ENCODE measurements around the gene ELL.

The ELL gene

DNA sequence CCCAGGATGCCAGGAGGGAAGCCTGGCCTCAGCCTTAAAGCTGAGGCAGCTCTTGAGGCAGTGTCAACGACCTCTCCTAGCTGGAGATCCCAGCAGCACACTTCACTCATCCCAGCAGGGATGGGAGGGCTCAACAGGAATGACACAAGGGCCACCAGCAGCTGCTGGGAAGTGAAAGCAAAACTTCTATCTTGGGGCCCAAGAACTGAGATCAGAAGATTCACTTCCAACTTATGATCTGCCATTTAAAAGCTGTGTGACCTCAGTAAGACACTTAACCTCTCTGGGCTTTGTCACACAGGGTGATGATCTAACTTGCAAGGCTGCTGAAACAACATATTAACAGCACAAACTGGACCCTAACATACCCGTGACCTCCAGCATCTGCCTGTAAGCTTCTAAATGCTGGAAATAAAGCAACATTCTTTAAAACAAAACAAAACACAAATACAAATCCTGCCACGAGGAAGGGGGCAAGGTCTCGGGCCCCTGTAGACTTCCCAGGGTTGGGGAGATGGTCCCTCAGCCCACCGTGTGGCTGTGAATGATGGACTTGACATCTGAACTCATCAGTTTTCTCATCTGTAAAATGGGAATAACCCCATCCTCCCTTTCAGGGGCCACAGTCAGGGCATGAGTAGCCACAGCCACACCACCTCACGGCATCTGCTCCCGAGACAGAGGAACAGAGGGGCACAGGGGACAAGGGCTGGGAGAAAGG, 22.7 kb downstream of the ELL start:
- Histone ChIP-seq H3K27ac (ENCODE audit: low read depth, low read length) (no peak overlapping the region), H4K20me1 (ENCODE audit: control insufficient read depth, insufficient read depth, low read depth, low read length) (peaks cover 36% of the 10 kb centered on the region), H3K4me2 (ENCODE audit: low read length) (no peak overlapping the region), H3K79me2 (ENCODE audit: control insufficient read depth, low read length) (peaks cover 100% of the 10 kb centered on the region), H3K4me1 (ENCODE audit: control insufficient read depth, low read length) (peaks cover 24% of the 10 kb centered on the region), H3K9me2 (replicated peaks; ENCODE audit: control insufficient read depth, low read length) (no peaks in the 10 kb centered on the region), H3K36me3 (ENCODE audit: control insufficient read depth, low read length) (no peaks in the 10 kb centered on the region), H3K9me3 (ENCODE audit: control insufficient read depth, insufficient read depth, low read length) (no peaks in the 10 kb centered on the region), H3F3A (ENCODE audit: control insufficient read depth, insufficient read depth) (no peaks in the 10 kb centered on the region), H3K4me3 (ENCODE audit: low read length) (no peak overlapping the region), H3K27me3 (ENCODE audit: control insufficient read depth, low read length) (no peaks in the 10 kb centered on the region)
- TF ChIP-seq EZH2phosphoT487 (IDR thresholded peaks at IDR 0.05; ENCODE audit: borderline replicate concordance, low read length), result no peak
- TF ChIP-seq, protein P1, sequence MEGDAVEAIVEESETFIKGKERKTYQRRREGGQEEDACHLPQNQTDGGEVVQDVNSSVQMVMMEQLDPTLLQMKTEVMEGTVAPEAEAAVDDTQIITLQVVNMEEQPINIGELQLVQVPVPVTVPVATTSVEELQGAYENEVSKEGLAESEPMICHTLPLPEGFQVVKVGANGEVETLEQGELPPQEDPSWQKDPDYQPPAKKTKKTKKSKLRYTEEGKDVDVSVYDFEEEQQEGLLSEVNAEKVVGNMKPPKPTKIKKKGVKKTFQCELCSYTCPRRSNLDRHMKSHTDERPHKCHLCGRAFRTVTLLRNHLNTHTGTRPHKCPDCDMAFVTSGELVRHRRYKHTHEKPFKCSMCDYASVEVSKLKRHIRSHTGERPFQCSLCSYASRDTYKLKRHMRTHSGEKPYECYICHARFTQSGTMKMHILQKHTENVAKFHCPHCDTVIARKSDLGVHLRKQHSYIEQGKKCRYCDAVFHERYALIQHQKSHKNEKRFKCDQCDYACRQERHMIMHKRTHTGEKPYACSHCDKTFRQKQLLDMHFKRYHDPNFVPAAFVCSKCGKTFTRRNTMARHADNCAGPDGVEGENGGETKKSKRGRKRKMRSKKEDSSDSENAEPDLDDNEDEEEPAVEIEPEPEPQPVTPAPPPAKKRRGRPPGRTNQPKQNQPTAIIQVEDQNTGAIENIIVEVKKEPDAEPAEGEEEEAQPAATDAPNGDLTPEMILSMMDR (IDR thresholded peaks at IDR 0.05; ENCODE audit: low read depth, low read length, poor library complexity, severe bottlenecking), result no peak

DNA sequence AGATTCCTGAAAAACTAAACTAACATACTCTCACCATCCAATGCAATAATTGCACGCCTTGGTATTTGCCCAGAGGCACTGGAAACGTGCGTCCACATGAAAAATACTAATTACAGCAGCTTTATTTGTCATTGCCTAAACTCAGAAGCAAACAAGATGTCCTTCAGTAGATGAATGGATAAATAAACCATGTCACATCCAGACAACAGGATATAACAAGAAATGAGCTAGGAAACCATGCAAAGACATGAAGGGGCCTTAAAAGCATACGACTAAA, 25.0 kb downstream of the ELL start:
- Histone ChIP-seq H3K4me3 (ENCODE audit: low read length) (no peak overlapping the region), H3K36me3 (ENCODE audit: control insufficient read depth, low read length) (no peaks in the 10 kb centered on the region), H3K4me1 (ENCODE audit: control insufficient read depth, low read length) (peaks cover 24% of the 10 kb centered on the region), H3K9me2 (replicated peaks; ENCODE audit: control insufficient read depth, low read length) (no peaks in the 10 kb centered on the region), H3K27ac (ENCODE audit: low read depth, low read length) (no peak overlapping the region), H3K79me2 (ENCODE audit: control insufficient read depth, low read length) (peaks cover 100% of the 10 kb centered on the region), H3K27me3 (ENCODE audit: control insufficient read depth, low read length) (no peaks in the 10 kb centered on the region), H4K20me1 (ENCODE audit: control insufficient read depth, insufficient read depth, low read depth, low read length) (peaks cover 37% of the 10 kb centered on the region), H3K4me2 (ENCODE audit: low read length) (no peak overlapping the region), H3F3A (ENCODE audit: control insufficient read depth, insufficient read depth) (no peaks in the 10 kb centered on the region), H3K9me3 (ENCODE audit: control insufficient read depth, insufficient read depth, low read length) (no peaks in the 10 kb centered on the region)
- TF ChIP-seq, protein P1 (IDR thresholded peaks at IDR 0.05; ENCODE audit: low read depth, low read length, poor library complexity, severe bottlenecking), result no peak
- TF ChIP-seq EZH2phosphoT487 (IDR thresholded peaks at IDR 0.05; ENCODE audit: borderline replicate concordance, low read length), result no peak

DNA sequence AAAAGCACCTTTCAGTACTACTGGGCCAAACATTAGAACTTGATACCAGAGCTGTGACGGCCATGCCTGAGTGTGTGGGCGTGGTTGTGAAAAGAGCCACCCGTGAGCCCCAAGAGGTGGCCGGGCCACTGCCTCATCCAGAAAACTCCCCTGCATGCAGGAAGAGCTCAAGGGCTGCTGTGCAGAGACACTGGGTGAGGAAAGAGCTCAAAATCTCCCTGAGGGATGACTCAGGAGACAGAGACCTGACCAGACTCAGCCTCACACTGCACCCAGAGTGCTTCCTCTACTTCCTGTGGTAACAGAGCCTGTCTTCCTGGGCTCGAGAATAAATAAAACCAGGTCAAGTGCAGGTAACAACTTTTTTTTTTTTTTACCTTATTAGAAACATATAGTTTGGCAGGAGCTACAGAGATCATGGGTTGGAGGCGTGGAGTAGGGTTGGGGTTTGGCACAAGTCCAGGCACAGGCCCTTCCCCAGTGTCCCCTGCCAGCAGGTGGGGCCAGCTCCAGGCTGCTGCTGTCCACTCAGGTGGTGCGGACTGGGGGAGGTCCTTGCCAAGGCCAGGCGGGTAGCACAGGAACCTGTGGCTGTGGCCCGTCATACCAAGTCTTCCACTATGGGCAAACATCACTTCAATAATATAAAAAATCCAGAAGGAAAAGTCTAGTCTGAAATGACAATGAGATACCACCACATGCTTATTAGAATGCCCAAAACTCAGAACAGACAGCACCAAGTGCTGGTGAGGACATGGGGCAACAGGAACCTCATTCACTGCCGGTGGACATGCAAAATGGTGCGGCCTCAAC, 25.5 kb downstream of the ELL start:
- Histone ChIP-seq H3K4me1 (ENCODE audit: control insufficient read depth, low read length) (peaks cover 24% of the 10 kb centered on the region), H3K27ac (ENCODE audit: low read depth, low read length) (no peak overlapping the region), H3K4me3 (ENCODE audit: low read length) (no peak overlapping the region), H3K27me3 (ENCODE audit: control insufficient read depth, low read length) (no peaks in the 10 kb centered on the region), H3F3A (ENCODE audit: control insufficient read depth, insufficient read depth) (no peaks in the 10 kb centered on the region), H3K79me2 (ENCODE audit: control insufficient read depth, low read length) (peaks cover 97% of the 10 kb centered on the region), H3K9me2 (replicated peaks; ENCODE audit: control insufficient read depth, low read length) (no peaks in the 10 kb centered on the region), H3K4me2 (ENCODE audit: low read length) (no peak overlapping the region), H4K20me1 (ENCODE audit: control insufficient read depth, insufficient read depth, low read depth, low read length) (peaks cover 38% of the 10 kb centered on the region), H3K9me3 (ENCODE audit: control insufficient read depth, insufficient read depth, low read length) (no peaks in the 10 kb centered on the region), H3K36me3 (ENCODE audit: control insufficient read depth, low read length) (no peaks in the 10 kb centered on the region)
- TF ChIP-seq, protein P1 (IDR thresholded peaks at IDR 0.05; ENCODE audit: low read depth, low read length, poor library complexity, severe bottlenecking), result no peak
- no peak for TF ChIP-seq EZH2phosphoT487 (IDR thresholded peaks at IDR 0.05; ENCODE audit: borderline replicate concordance, low read length)
